GM12878 (cell line): ENCODE results near the gene TES. TPM values are rescaled to one million over a fixed set of nuclear protein-coding genes. Genes with fewer than 3 reads are reported as not detected.

Source experiments
- ATAC-seq: fragments of 200-7000 bp; cut with Tn5 transposase; 3 replicates; pipeline ENCODE4 v1.9.1; 2020; ENCODE audit warnings: mild to moderate bottlenecking, moderate library complexity
- BruUV-seq: library from RNA; stranded (reverse); fragments of 400-500 nt; replicated peaks from 2 replicates; lab custom pipeline; 2021; lab: Mats Ljungman, UMichigan
- CTCF ChIA-PET: fragments of 300-600 bp; sonication (Branson Sonifier 250); formaldehyde crosslinking; extraction: SDS; loops from one replicate; lab custom pipeline; 2021; ENCODE audit warnings: inconsistent platforms; lab: Yijun Ruan, JAX
- POLR2A ChIA-PET: fragments of 350-600 bp; formaldehyde crosslinking; extraction: SDS; loops from one replicate; lab custom pipeline; 2021; ENCODE audit warnings: inconsistent platforms; lab: Charles Lee
- RAD21 ChIA-PET: fragments of 300-600 bp; sonication (Branson Sonifier 250); formaldehyde crosslinking; loops from one replicate; lab custom pipeline; 2023; ENCODE audit warnings: antibody characterized with exemption; ENCODE audit not compliant: unreplicated experiment; lab: Charles Lee
- SMC1A ChIA-PET: fragments of 300-600 bp; sonication (Branson Sonifier 250); formaldehyde crosslinking; loops from one replicate; lab custom pipeline; 2023; ENCODE audit not compliant: unreplicated experiment, uncharacterized antibody; lab: Charles Lee
- DNase-seq: peaks from one replicate; pipeline ENCODE4 v3.0.0-alpha.2; 2011; ENCODE audit warnings: low read depth, low spot score
- FAIRE-seq: peaks from 3 replicates; lab custom pipeline; 2011; peaks lifted over from hg19 to GRCh38; lab: Jason Lieb, UNC
- H2AFZ ChIP-seq: 2 replicates; pipeline ENCODE4 v1.6.0; 2011; ENCODE audit warnings: low read depth, low read length, control low read depth; ENCODE audit not compliant: control insufficient read depth
- H3K27ac ChIP-seq: 2 replicates; pipeline ENCODE4 v1.5.1; 2011; ENCODE audit warnings: control low read depth; ENCODE audit not compliant: control insufficient read depth, insufficient read depth
- H3K27me3 ChIP-seq, 2 experiments: replicated peaks in 1 of 2; 2 replicates each; pipeline versions ENCODE4 v1.6.0 to v1.6.1; 2011; ENCODE audit warnings: low read length in 1 of 2; ENCODE audit not compliant: control insufficient read depth in 2 of 2, insufficient read depth in 2 of 2
- H3K36me3 ChIP-seq, 2 experiments: 2 replicates each; pipeline ENCODE4 v1.5.1; 2011; ENCODE audit warnings: low read length in 1 of 2; ENCODE audit not compliant: control insufficient read depth in 2 of 2, insufficient read depth in 2 of 2
- H3K4me1 ChIP-seq: 2 replicates; pipeline ENCODE4 v1.6.1; 2011; ENCODE audit warnings: mild to moderate bottlenecking, low read length, moderate library complexity, mixed read lengths; ENCODE audit not compliant: control insufficient read depth, insufficient read depth
- H3K4me2 ChIP-seq: 2 replicates; pipeline ENCODE4 v1.6.0; 2011; ENCODE audit warnings: control low read depth; ENCODE audit not compliant: control insufficient read depth, insufficient read depth
- H3K4me3 ChIP-seq: fragments of 200-600 bp; sonication (generic); 2 replicates; pipeline ENCODE4 v1.5.1; 2016
- H3K79me2 ChIP-seq: 2 replicates; pipeline ENCODE4 v1.6.0; 2011; ENCODE audit warnings: low read length; ENCODE audit not compliant: control insufficient read depth, insufficient read depth
- H3K9ac ChIP-seq: 2 replicates; pipeline ENCODE4 v1.8.0; 2011; ENCODE audit warnings: low read length, control low read depth, mixed read lengths; ENCODE audit not compliant: control insufficient read depth, insufficient read depth
- H3K9me3 ChIP-seq: replicated peaks from 3 replicates; pipeline ENCODE4 v1.5.1; 2011; ENCODE audit warnings: mild to moderate bottlenecking, low read length; ENCODE audit not compliant: control insufficient read depth, insufficient read depth
- H4K20me1 ChIP-seq: 2 replicates; pipeline ENCODE4 v1.6.0; 2011; ENCODE audit not compliant: control insufficient read depth, insufficient read depth
- BACH1 ChIP-seq: fragments of 450-650 bp; IDR thresholded peaks from 2 replicates; pipeline ENCODE4 v1.6.1; 2017; ENCODE audit warnings: mild to moderate bottlenecking, borderline replicate concordance
- EGR1 ChIP-seq, 2 experiments: IDR thresholded peaks; 1 replicate in 1 of 2; 2 replicates in 1 of 2; pipeline ENCODE4 v1.6.1; 2011 to 2012; ENCODE audit warnings: low read depth in 2 of 2, low read length in 2 of 2, borderline replicate concordance in 1 of 2, mild to moderate bottlenecking in 1 of 2, moderate library complexity in 1 of 2
- EP300 ChIP-seq, 2 experiments: fragments of 150-350 bp in 1 of 2; IDR thresholded peaks; 2 replicates each; pipeline ENCODE4 v1.6.1; 2011 to 2012; ENCODE audit warnings: low read depth in 2 of 2, low read length in 2 of 2, borderline replicate concordance in 1 of 2, improper control_type of control experiment in 1 of 2, inconsistent platforms in 1 of 2; ENCODE audit not compliant: control insufficient read depth in 1 of 2
- MXI1 ChIP-seq: fragments of 150-350 bp; IDR thresholded peaks from 2 replicates; pipeline ENCODE4 v1.6.1; 2011; ENCODE audit warnings: low read depth, mild to moderate bottlenecking, inconsistent platforms, low read length, improper control_type of control experiment
- NFXL1 ChIP-seq: fragments of 450-650 bp; IDR thresholded peaks from 2 replicates; pipeline ENCODE4 v1.6.1; 2017; ENCODE audit warnings: antibody characterized with exemption, mild to moderate bottlenecking, borderline replicate concordance
- NR2C2 ChIP-seq: IDR thresholded peaks from 2 replicates; pipeline ENCODE4 v1.6.1; 2011; ENCODE audit warnings: borderline replicate concordance, low read depth; ENCODE audit not compliant: control insufficient read depth, insufficient read length
- PML ChIP-seq: IDR thresholded peaks from 2 replicates; pipeline ENCODE4 v1.6.1; 2012; ENCODE audit warnings: low read length, inconsistent platforms
- POLR2AphosphoS2 ChIP-seq: IDR thresholded peaks from 2 replicates; pipeline ENCODE4 v1.6.1; 2011; ENCODE audit warnings: low read depth, mild to moderate bottlenecking, low read length, improper control_type of control experiment, moderate library complexity
- POU2F2 ChIP-seq: IDR thresholded peaks from 3 replicates; pipeline ENCODE4 v1.6.1; 2011; ENCODE audit warnings: low read depth, mild to moderate bottlenecking, low read length, borderline replicate concordance
- SMAD5 ChIP-seq: IDR thresholded peaks from 2 replicates; pipeline ENCODE4 v1.6.1; 2016; ENCODE audit warnings: antibody characterized with exemption, low read depth
- SRF ChIP-seq, 2 experiments: IDR thresholded peaks; 2 replicates each; pipeline ENCODE4 v1.6.1; 2011; ENCODE audit warnings: low read depth in 2 of 2, low read length in 2 of 2, mild to moderate bottlenecking in 1 of 2, moderate library complexity in 1 of 2
- ZNF274 ChIP-seq: IDR thresholded peaks from one replicate; pipeline ENCODE4 v1.8.0; 2011; ENCODE audit not compliant: insufficient read length, insufficient read depth
- ZNF622 ChIP-seq: fragments of 450-650 bp; IDR thresholded peaks from 2 replicates; pipeline ENCODE4 v1.6.1; 2017; ENCODE audit warnings: mild to moderate bottlenecking, inconsistent platforms
- WGBS: methylation state at CpG from one replicate; pipeline ENCODE4 v1.1.6; 2016; ENCODE audit warnings: low lambda C conversion rate; ENCODE audit not compliant: insufficient replicate concordance, insufficient coverage; ENCODE audit errors: missing lambda C conversion rate; 5-methylcytosine and 5-hydroxymethylcytosine counted together
- in situ Hi-C: fragments of 300-500 bp; cut with MboI; formaldehyde crosslinking; loops from 9 replicates; pipeline ENCODE4 v1.14.3; 2018; ENCODE audit warnings: mixed read lengths
- intact Hi-C: fragments of 100-400 bp; cut with micrococcal nuclease; formaldehyde crosslinking; loops from one replicate; pipeline ENCODE4 v1.14.2; 2022; ENCODE audit not compliant: unreplicated experiment
- polyA plus RNA-seq, 11 experiments: library from polyadenylated mRNA; depleted of rRNA in 4 of 11; unstranded in 6 of 11; stranded (reverse) in 5 of 11; fragments of >200 nt; fragmentation: Nextera tagmentation in 4 of 11; fragmentation: Illumina TruSeq in 1 of 11; extraction: Ambion mirVana in 4 of 11; extraction: Trizol in 1 of 11; gene quantifications; 1 replicate in 1 of 11; 2 replicates in 10 of 11; pipeline versions ENCODE4 v1.2.1 to v1.2.3, GENCODE V29; 2011 to 2016; ENCODE audit warnings: inconsistent platforms in 2 of 11, missing spikeins in 2 of 11, low read depth in 1 of 11
- total RNA-seq, 4 experiments: library from RNA; depleted of rRNA in 3 of 4; stranded (reverse); fragments of >200 nt in 3 of 4; fragmentation: Illumina TruSeq in 1 of 4; extraction: Trizol in 1 of 4; gene quantifications; 2 replicates each; pipeline versions ENCODE4 v1.2.1 to v1.2.3, GENCODE V29; 2013 to 2021
- TF ChIP-seq, protein P1 (sequence below): fragments of 450-650 bp; IDR thresholded peaks from 2 replicates; pipeline ENCODE4 v1.6.1; 2017; ENCODE audit warnings: mild to moderate bottlenecking, moderate library complexity
- TF ChIP-seq, protein P2 (sequence below): IDR thresholded peaks from 2 replicates; pipeline ENCODE4 v1.6.1; 2012; ENCODE audit warnings: low read depth, low read length, improper control_type of control experiment
- TF ChIP-seq, protein P3 (sequence below), 3 experiments: IDR thresholded peaks in 2 of 3; conservative IDR thresholded peaks in 1 of 3; 2 replicates each; pipeline ENCODE4 v1.5.1; 2011; ENCODE audit warnings: low read depth in 3 of 3, low read length in 3 of 3, mild to moderate bottlenecking in 3 of 3, control low read depth in 2 of 3, moderate library complexity in 2 of 3, inconsistent platforms in 1 of 3, mixed read lengths in 1 of 3; ENCODE audit not compliant: control insufficient read depth in 2 of 3, insufficient read depth in 1 of 3; ENCODE audit errors: extremely low read depth in 1 of 3
- TF ChIP-seq, protein P4 (sequence below): fragments of 450-650 bp; IDR thresholded peaks from 2 replicates; pipeline ENCODE4 v1.6.1; 2017; ENCODE audit warnings: low read depth, mild to moderate bottlenecking, moderate library complexity

The TES gene
- total and polyA plus RNA-seq, 10 of the 15 experiments (the other 5 are each of a cell fraction or from before 2014, with no cell fraction given), result 31.2 to 77.5 (median 59.2) TPM

DNA sequence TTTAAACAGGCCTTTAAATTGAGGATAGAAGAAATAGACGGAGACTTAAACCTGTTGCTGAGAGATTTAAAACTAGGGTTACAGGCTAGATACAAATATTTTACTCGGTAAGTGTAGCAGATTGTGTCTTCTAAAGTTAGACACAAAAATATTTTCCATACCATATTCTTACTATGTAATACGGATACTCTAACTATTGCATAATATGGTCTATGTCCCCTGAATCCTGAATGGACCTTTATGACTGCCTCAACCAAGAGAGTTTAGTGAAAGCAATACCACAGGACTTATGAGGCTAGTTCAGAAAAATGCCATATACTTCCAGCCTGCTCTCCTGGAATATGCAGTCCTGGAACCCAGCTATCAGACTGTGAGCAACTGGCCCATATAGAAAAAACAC, 13.4 kb upstream of the TES start:
- CTCF ChIA-PET, result interaction anchor here (1.3 kb wide), 1 partner anchor 24 kb away, joined by 4 read pairs; no protein-coding TSS in a partner anchor
- intact Hi-C loops, result no loop called here
- FAIRE-seq, result no peak
- TF ChIP-seq SMAD5, result no peak
- TF ChIP-seq, protein P1, sequence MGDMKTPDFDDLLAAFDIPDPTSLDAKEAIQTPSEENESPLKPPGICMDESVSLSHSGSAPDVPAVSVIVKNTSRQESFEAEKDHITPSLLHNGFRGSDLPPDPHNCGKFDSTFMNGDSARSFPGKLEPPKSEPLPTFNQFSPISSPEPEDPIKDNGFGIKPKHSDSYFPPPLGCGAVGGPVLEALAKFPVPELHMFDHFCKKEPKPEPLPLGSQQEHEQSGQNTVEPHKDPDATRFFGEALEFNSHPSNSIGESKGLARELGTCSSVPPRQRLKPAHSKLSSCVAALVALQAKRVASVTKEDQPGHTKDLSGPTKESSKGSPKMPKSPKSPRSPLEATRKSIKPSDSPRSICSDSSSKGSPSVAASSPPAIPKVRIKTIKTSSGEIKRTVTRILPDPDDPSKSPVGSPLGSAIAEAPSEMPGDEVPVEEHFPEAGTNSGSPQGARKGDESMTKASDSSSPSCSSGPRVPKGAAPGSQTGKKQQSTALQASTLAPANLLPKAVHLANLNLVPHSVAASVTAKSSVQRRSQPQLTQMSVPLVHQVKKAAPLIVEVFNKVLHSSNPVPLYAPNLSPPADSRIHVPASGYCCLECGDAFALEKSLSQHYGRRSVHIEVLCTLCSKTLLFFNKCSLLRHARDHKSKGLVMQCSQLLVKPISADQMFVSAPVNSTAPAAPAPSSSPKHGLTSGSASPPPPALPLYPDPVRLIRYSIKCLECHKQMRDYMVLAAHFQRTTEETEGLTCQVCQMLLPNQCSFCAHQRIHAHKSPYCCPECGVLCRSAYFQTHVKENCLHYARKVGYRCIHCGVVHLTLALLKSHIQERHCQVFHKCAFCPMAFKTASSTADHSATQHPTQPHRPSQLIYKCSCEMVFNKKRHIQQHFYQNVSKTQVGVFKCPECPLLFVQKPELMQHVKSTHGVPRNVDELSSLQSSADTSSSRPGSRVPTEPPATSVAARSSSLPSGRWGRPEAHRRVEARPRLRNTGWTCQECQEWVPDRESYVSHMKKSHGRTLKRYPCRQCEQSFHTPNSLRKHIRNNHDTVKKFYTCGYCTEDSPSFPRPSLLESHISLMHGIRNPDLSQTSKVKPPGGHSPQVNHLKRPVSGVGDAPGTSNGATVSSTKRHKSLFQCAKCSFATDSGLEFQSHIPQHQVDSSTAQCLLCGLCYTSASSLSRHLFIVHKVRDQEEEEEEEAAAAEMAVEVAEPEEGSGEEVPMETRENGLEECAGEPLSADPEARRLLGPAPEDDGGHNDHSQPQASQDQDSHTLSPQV, result no peak
- TF ChIP-seq, protein P2, sequence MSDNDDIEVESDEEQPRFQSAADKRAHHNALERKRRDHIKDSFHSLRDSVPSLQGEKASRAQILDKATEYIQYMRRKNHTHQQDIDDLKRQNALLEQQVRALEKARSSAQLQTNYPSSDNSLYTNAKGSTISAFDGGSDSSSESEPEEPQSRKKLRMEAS, result no peak
- TF ChIP-seq EGR1 (IDR thresholded peaks at IDR 0.05; ENCODE audit: borderline replicate concordance in 1 of 2, low read depth in 2 of 2, low read length in 2 of 2), result no peak
- TF ChIP-seq, protein P3, sequence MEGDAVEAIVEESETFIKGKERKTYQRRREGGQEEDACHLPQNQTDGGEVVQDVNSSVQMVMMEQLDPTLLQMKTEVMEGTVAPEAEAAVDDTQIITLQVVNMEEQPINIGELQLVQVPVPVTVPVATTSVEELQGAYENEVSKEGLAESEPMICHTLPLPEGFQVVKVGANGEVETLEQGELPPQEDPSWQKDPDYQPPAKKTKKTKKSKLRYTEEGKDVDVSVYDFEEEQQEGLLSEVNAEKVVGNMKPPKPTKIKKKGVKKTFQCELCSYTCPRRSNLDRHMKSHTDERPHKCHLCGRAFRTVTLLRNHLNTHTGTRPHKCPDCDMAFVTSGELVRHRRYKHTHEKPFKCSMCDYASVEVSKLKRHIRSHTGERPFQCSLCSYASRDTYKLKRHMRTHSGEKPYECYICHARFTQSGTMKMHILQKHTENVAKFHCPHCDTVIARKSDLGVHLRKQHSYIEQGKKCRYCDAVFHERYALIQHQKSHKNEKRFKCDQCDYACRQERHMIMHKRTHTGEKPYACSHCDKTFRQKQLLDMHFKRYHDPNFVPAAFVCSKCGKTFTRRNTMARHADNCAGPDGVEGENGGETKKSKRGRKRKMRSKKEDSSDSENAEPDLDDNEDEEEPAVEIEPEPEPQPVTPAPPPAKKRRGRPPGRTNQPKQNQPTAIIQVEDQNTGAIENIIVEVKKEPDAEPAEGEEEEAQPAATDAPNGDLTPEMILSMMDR (IDR thresholded peaks at IDR 0.05 in 2 of 3, conservative IDR thresholded peaks at IDR 0.05 in 1 of 3; ENCODE audit: control insufficient read depth in 2 of 3, extremely low read depth in 1 of 3, insufficient read depth in 1 of 3, low read depth in 3 of 3, low read length in 3 of 3), result no peak
- no peak for TF ChIP-seq POU2F2
- TF ChIP-seq ZNF274, result no peak
- TF ChIP-seq EP300 (IDR thresholded peaks at IDR 0.05; ENCODE audit: borderline replicate concordance in 1 of 2, control insufficient read depth in 1 of 2, low read depth in 2 of 2, low read length in 2 of 2), result no peak
- TF ChIP-seq MXI1, result no peak
- no peak for TF ChIP-seq NR2C2
- no peak for TF ChIP-seq SRF (IDR thresholded peaks at IDR 0.05; ENCODE audit: low read depth in 2 of 2, low read length in 2 of 2)
- TF ChIP-seq, protein P4, sequence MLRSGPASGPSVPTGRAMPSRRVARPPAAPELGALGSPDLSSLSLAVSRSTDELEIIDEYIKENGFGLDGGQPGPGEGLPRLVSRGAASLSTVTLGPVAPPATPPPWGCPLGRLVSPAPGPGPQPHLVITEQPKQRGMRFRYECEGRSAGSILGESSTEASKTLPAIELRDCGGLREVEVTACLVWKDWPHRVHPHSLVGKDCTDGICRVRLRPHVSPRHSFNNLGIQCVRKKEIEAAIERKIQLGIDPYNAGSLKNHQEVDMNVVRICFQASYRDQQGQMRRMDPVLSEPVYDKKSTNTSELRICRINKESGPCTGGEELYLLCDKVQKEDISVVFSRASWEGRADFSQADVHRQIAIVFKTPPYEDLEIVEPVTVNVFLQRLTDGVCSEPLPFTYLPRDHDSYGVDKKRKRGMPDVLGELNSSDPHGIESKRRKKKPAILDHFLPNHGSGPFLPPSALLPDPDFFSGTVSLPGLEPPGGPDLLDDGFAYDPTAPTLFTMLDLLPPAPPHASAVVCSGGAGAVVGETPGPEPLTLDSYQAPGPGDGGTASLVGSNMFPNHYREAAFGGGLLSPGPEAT, result no peak
- TF ChIP-seq NFXL1, result no peak
- no peak for TF ChIP-seq POLR2AphosphoS2
- no peak for TF ChIP-seq BACH1
- TF ChIP-seq PML, result no peak
- no peak for TF ChIP-seq ZNF622

More for the DNA sequence above, 13.4 kb upstream of the TES start:
- SMC1A ChIA-PET, result interaction anchor here (1.3 kb wide), 1 partner anchor 21 kb away, joined by 3 read pairs; no protein-coding TSS in a partner anchor
- Histone ChIP-seq H3K9me3 (no peaks in the 10 kb centered on the region), H4K20me1 (no peaks in the 10 kb centered on the region), H2AFZ (no peak overlapping the region), H3K27me3 (no peaks in the 10 kb centered on the region; a peak in 1 of 4 replicates), H3K4me2 (no peak overlapping the region), H3K9ac (no peak overlapping the region), H3K4me3 (no peak overlapping the region), H3K36me3 (no peaks in the 10 kb centered on the region), H3K79me2 (no peaks in the 10 kb centered on the region), H3K4me1 (no peaks in the 10 kb centered on the region), H3K27ac (no peak overlapping the region)
- RAD21 ChIA-PET, result no interaction called here
- POLR2A ChIA-PET, result no interaction called here
- ATAC-seq (no peak), DNase-seq (no peak)
- WGBS, result 65% methylated on average over 3 of the region's 3 CpGs
- in situ Hi-C loops, result no loop called here
- BruUV-seq, result no TSS peak
